ENCODE measurements around the gene TMEM208.

Gene TMEM208

GRCh38 chr16:67228905-67229304 lies 2.0 kb downstream of the TMEM208 start:
- DNase-seq, result no peak
- intact Hi-C loops (cut with DNase I), result loop anchor here (5.0 kb wide), 1 partner anchor 37 kb away; the partner anchor contains the start of genes E2F4 and EXOC3L1

- intact Hi-C loops (cut with DNase I), result loop anchor here (5.0 kb wide), 1 partner anchor 38 kb away; the partner anchor contains the start of genes E2F4 and EXOC3L1
- no peak for DNase-seq
Observed at GRCh38 chr16:67229906-67230808, 3.2 kb downstream of the TMEM208 start.

GRCh38 chr16:67230809-67231660 lies 4.1 kb downstream of the TMEM208 start:
- intact Hi-C loops (cut with DNase I), result no loop called here
- no peak for DNase-seq

GRCh38 chr16:67233596-67233995 lies 6.7 kb downstream of the TMEM208 start:
- DNase-seq, result no peak
- intact Hi-C loops (cut with DNase I), result no loop called here

- DNase-seq, result no peak
- intact Hi-C loops (cut with DNase I), result no loop called here
Observed at GRCh38 chr16:67234180-67234597, 7.3 kb downstream of the TMEM208 start.

GRCh38 chr16:67235816-67236562 lies 9.1 kb downstream of the TMEM208 start:
- peak in 40 of 42 donors; percentile 43 to 96 (median 73) for DNase-seq
- intact Hi-C loops (cut with DNase I), result no loop called here

GRCh38 chr16:67236563-67237395 lies 9.8 kb downstream of the TMEM208 start:
- intact Hi-C loops (cut with DNase I), result no loop called here
- DNase-seq, result peak; percentile 49 to 96 (median 83)

- intact Hi-C loops (cut with DNase I), result no loop called here
- DNase-seq, result no peak
Observed at GRCh38 chr16:67237396-67238277, 10.7 kb downstream of the TMEM208 start.

- DNase-seq, result no peak
- intact Hi-C loops (cut with DNase I), result no loop called here
Observed at GRCh38 chr16:67238278-67238575, 11.3 kb downstream of the TMEM208 start.

- intact Hi-C loops (cut with DNase I), result no loop called here
- no peak for DNase-seq
Observed at GRCh38 chr16:67238806-67239470, 12.0 kb downstream of the TMEM208 start.

GRCh38 chr16:67240506-67240905 lies 13.6 kb downstream of the TMEM208 start:
- intact Hi-C loops (cut with DNase I), result no loop called here
- peak in 2 of 42 donors; percentile 18 to 31 for DNase-seq

GRCh38 chr16:67241008-67241900 lies 14.3 kb downstream of the TMEM208 start:
- peak in 15 of 42 donors; percentile 20 to 68 (median 40) for DNase-seq
- intact Hi-C loops (cut with DNase I), result no loop called here

GRCh38 chr16:67242138-67242730 lies 15.3 kb downstream of the TMEM208 start:
- intact Hi-C loops (cut with DNase I), result no loop called here
- no peak for DNase-seq

GRCh38 chr16:67243481-67243880 lies 16.6 kb downstream of the TMEM208 start:
- intact Hi-C loops (cut with DNase I), result no loop called here
- peak in 8 of 42 donors; percentile 27 to 62 (median 44) for DNase-seq

- DNase-seq, result peak in 30 of 42 donors; percentile 18 to 77 (median 50)
Observed at GRCh38 chr16:67244387-67245185, 17.7 kb downstream of the TMEM208 start.

More at GRCh38 chr16:67244387-67245185, 17.7 kb downstream of the TMEM208 start:
- intact Hi-C loops (cut with DNase I), result no loop called here
